GM10847 (cell line): Measurements from ENCODE around the gene OSCP1.

ENCODE experiments used
- POLR2A ChIP-seq: IDR thresholded peaks from 2 replicates; pipeline ENCODE4 v1.6.1; 2011; ENCODE audit not compliant: insufficient read length; ENCODE audit errors: extremely low read depth

The OSCP1 gene

DNA sequence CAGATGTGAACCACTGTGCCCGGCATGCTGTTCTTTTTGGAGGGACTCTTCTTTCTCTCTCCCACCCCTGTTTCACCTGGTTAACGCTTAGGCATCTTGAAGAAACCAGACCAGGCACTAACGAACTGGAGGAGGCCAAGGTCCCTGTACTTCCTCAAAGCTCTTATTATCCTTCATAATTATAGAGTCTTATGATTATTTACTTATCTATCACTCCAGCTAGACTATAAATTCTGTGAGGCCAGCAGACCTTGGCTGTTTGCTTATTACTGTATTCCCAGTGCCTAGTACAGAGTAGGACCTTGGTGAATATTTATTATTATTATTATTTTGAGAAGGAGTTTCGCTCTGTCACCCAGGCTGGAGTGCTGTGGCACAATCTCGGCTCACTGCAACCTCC, 26.7 kb upstream of the OSCP1 start:
- TF ChIP-seq POLR2A: no peak

DNA sequence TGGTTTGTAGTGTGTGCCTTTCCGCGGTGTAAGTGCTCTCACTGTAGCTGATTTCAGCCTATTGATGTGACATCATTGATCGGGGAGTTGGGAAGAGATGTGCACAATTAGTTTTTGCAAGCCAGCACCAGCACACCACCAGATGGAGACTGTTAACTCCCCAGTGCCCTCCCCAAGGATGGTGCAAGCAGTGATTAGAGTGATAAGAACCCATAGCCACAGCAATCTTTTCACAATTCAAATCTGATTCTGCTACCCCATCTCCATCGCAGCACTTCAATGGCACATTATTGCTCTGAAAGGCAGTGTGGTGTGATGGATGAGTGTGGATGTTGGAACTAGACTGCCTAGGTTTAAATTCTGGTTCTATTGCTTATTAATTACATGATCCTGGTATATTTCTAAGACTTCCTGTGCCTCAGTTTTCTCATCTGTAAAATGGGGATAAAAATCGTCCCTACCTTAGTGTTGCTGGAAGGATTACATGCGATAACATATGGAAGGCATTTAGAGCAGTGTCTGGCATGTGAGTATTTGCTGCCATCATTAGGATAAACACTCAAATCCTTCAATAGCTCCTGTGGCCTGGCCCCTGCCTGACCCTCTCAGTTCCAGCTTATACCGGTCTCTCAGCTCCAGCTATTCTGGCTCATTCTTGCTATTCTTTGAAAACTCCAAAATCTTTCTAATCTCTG, 25.8 kb upstream of the OSCP1 start:
- no peak for TF ChIP-seq POLR2A

DNA sequence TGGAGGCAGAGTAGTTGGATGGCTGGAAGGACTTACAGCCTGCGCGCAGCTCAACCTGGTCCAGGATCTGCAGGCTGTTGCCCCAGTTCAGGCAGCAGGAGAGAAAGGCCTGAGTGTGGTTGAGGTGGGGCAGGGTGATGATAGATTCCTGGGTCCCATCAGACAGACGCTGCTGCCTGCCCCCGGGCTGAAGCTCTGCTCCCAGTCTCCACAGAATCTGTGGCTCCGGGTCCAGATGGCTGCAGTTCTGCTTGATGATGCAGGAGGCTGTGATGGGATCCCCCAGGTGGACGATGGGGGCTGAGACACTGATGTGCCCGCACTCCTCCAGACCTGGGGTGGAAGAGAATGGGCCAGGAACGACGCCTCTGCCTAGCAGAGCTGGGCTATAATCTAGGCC, 25.1 kb upstream of the OSCP1 start:
- TF ChIP-seq POLR2A: no peak

DNA sequence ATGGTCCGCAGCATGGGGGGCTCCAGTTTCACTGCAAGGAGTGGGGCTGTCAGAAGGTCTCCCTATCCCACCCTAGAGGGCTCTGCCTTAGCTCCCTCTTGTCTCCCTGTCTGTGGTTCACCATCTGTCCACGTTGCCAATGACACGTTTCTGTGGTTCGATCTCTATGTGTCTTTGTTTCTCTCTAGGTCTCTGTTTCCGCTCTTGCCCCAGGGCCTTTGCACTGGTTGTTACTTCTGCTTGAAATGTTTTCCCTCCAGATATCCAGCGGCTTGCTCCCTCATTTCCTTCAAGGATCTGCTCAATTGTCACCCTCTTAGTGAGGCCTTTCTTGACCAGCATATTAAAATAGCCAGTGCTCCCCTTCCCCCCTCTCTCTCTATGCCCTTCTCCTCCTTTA, 22.4 kb upstream of the OSCP1 start:
- TF ChIP-seq POLR2A: no peak

DNA sequence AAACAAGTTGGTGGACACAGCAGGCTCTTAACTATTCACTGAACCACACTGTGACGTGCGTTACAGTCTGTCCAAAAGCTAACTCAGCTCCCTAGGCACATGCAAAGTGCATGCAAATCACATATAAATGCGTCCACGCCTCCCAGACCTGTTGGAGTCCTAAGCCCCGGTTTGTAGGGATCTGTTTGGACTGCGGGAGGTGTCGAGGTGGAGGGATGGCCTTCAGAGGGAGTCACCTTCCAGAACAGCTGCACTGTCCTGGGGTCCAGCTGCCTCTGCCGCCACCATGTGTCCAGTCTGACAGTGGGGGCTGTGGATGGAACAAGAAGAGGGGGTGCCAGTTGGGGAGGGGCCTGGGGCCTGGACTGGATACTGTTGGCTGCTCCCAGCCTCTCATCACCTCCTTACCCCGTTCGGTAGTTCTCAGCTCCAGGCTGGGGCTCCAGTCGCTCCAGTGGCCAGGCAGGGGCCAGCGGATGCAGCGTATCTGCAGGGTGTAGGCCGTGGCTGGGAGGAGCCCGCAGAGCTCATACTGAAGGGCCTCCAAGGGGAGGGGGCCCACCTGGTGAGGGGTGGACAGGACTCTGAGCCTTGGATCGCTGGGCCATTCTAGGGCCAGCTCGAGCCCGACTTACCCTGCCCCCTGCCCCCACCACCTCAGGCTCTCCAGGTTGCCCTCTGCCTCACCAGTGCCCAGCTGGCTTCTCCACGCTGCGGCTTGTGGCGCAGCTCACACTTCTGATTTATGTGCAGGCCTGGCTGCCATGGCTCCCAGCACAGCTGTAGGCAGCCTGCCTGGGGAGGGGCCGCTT, 21.8 kb upstream of the OSCP1 start:
- TF ChIP-seq POLR2A: no peak

DNA sequence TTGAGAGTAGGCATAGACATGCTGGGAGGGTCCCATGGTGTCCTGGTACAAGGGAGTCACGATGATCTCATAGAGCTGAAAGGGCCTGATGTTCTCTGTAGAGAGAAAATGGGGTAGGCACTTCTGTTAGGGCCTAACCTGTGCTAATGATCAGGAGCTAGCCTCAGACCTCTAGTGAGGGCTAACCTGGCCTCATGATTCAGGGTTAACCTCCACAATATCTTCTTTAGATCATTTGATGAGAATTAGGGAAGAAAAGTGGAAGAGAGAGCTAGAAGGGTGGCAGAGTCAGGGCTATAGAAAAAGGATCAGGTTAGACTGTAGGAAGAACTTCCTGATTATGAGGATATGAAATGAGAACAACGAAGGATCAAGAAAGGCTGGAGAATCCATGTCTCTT, 18.9 kb upstream of the OSCP1 start:
- TF ChIP-seq POLR2A: no peak

DNA sequence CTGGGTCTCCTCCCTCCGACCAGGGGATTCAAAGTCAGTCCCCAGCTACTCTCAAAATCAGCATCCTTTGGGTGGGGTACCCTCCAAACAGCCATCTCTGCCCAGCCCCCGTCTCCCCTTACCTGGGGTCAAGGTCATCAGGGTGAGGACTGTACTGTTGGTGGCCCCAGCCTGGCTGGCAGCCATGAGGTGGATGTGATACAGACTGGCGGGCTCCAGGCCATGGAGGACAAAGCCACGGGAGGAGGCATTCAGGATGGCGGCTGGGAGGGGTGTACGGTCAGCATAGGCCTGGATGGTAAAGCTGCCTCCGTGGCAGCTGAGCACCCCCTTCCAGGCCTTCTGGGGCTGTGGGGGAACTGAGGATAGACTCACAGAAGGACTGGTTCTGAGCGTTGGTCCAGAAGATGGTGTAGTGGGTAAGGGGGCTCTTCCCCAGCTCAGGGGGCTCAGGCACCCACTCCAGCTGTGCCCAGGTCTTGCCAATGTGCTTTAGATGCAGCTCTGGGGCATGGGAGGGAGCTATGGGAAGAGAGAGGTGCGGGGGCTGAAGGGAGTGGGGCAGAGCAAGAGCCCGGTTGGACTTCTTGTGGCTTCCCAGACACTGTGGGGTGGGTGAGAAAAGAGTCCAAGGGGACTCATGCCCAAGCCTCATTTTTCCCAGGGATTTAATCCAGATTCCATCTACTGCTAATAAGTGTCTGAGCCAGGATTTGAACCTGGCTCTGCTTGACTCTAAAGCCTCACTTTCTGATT, 17.6 kb upstream of the OSCP1 start:
- TF ChIP-seq POLR2A: no peak

DNA sequence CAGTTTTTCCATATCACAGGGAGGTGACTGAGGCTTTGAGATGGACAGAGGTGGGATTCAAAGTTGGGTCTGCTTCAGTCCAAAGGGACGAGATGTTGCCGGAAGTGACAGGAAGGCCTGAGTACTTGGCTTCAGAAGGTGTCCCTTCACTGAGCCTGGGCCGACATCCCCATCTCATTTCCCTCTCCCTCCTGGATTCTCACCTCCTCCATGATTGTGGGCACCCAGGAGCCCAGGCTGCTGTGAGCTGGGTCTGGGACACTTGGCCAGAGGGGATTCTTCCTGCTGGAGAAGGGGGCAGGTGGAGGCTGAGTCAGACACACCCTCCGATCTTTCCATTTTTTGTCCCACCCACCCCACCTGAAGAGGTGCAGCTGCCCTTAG, 16.8 kb upstream of the OSCP1 start:
- TF ChIP-seq POLR2A: no peak

DNA sequence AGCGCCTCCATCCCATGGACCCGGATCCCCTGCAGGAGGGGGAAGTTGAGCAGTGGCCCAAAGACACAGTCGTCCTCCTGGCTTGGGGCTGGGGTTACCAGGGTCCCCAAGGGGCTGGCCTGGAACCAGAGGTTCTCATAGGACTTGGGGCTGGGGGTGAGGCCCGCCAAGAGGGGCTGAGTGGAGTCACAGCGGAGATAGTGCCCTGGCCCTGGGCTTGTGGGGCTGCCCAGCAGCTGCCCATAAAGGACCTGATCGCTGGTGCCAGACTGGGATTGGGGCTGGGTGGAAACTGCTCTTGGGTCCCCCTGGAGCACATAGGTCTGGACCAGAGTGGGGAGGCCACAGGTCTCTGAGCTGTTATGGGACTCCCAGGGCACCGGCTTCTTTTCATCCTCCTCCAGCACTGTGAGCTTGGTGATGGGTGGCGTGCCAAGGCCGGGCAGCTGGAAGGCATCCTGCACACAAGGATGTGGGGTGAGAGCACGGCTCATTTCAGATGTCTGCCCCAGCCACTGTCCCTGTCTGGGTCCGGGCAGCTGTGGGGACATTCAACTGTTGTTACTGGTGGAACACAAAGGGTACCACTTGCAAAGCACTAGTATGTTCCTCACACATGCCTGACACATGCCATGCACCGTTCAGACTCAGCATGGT, 16.2 kb upstream of the OSCP1 start:
- TF ChIP-seq POLR2A: no peak

DNA sequence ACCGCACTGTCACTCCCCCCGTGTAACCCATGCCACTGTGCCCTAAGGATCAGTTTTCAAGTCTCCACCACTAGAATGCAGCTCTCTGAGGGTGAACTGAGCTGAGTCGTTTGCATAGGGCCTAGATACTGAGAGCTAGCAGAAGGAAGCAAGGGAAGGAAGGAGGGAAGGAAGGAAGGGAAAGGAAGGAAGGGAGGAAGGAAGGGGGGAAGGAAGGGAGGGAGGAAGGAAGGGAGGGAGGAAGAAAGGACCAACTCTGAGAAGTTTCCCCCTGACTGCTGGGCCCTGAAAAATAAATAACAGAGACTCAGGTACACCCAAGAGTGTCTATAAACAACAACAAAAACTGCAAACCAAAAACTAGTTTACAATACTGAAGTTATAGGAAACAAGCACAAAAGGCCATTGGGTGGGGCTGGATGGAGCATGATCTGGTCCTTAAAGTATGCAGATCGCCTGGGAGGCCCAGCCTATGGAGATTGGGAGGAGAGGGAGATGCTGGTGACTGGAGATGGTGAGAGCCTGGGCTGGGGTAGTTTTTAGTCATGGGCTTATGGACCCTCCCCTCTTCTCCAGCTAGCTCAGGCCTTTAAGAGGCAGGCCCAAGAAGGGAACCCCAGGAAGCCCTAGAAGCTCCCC, 15.6 kb upstream of the OSCP1 start:
- no peak for TF ChIP-seq POLR2A

DNA sequence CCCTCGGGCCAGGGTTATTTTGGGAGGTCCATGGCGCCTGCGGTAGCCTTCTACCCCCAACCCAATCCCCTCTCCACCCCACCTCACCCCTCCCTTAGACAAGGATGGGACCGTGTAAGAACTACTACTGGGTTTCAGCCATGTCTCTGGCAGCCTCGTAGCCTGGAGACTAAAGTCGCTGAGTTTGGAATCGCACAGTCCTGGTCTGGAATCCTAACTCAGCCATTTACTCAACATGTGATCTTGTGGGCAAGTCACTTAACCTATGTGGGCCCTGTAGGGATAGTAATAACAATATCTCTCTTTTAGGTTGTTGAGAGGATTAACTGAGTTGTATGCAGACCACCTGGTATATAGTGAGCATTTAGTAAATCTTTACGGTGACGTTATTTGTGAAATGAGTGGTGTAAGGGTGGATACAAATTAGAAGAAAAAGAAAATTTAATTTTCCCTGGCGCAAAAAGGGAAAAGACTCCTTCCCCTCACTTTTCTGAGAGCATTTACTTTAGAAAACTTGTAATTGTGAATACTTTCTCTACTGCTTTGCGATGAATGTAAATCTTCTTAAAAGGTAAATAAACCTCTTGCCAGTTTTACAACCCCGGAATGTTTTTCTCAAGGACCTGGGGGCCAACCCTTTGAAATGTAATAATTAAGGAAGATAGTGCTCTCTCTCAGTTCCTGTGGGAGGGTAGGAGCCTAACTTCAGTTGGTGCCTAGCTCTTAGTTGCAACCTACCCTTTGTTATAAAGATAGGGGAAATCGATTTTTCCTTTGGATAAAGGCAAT, 14.5 kb upstream of the OSCP1 start:
- no peak for TF ChIP-seq POLR2A

DNA sequence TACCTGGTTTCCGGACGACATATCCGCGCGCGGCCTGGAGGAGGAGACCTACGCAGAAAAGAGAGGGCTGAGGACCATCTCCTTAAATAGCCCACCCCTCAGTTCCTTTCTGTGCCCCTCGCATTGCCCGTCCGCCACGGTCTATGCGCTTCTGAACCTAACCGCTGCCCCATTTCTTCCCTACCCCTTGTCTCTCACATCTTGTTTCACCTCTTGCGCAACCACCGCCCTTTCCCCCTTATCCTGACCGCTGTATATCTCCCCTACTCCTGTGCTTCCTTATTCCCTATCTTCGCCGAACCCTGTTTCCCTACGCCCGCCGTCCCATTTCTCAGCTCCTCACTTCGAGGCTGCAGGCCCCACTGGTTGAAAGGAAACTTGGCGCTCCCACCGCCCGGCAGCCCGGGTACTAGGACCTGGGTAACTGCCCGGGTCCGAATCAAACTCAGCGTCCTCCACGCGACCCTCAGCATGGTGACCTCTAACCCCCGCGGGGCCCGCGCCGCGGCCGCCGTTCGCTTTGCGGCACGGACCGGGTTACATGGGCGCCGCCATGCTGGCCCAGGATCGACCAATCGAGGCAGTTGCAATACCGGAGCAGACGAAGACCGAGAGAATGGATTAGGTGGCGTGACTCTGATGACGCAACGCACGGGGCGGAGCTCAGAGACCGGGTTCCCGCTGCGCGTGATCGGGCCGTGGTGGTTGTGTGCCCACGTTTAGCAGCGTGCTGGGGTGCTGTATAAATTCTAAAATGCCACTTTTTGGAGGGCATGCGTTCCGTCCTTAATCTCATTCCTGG, 13.8 kb upstream of the OSCP1 start, which contains the start of gene MRPS15:
Gene MRPS15, minus strand, starts transcription at position 582 of the 802 bp plus-strand sequence. Its CDS starts 109 bp downstream, at position 473.
- TF ChIP-seq POLR2A: peak; percentile 93

DNA sequence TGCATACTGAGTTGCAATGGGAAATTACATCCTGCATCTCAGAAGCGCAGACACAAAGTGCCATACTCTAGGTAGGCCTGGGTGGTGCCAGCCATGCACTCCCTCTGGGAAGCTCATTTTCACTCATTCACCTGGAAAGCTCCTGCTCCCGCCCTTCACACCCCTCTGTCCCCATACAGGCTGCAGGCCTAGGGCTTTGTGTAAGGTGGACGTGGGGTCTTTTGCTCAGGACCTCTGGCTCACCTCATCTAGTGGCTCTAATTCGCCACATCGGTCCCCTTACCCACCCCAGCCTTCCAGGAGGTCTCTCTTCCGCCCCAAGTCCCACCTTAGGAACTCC, 13.2 kb upstream of the OSCP1 start:
- no peak for TF ChIP-seq POLR2A
